ENCODE results near the gene ZRANB3.
"Not testable (repeated sequence)": the region's sequence is repeated elsewhere in the genome, so short reads cannot be mapped to it uniquely, and the experiment has no call there.

Gene ZRANB3

GRCh38 chr2:135113322-135113721, 417.7 kb downstream of the ZRANB3 start:
- no peak for FAIRE-seq

GRCh38 chr2:135105513-135106316, 425.3 kb downstream of the ZRANB3 start:
- not testable (repeated sequence) for FAIRE-seq

DNA sequence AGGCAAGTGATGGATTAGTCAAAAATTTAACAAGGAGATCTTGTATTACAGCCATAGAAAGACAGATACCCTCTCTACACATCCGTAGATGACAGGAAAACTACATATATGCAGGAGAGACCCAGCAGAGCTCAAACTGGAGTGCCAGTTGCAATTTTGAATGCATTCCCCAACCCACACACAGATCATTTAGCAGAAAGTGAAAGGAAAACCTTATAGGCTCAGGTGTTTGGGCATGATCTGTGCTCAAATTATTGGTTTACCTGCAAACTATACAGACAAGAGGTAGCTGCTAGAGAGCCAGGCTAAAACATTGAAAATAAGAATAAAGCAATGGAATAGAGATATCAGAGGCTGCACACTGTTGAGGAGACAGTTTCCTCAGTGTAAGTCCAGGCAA, 427.2 kb downstream of the ZRANB3 start:
- no peak for FAIRE-seq

DNA sequence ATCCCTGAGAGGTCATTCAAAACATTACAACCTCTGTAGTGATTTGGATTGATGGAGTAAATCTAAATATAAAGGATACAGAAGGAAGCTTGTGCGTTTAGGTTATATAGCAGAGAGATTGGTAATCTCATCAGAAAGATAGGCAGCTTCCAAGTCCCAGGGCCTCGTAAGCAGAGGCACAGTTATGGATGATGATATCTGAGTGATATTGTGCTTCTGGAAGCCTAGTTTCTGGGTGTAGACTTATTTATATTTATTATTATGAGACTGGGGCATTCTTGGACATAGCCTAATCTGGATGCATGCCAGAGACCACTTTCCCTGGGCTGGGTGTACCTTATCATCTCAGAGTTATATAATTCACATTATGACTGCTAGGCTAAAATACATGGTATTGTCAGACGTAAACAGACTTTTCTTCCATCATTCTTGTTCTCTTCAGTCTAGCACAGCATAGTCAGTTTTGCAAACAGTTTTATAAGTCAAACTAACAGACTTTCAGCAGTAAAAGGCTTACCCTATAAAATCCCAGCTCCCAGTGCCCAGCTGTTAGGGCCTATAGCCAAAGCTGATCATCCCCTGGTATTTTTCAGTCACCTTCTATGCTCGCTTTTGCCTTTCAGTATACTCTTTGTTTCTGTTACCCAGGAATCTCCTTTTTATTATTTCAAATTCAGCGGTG, 431.1 kb downstream of the ZRANB3 start:
- FAIRE-seq = no peak

DNA sequence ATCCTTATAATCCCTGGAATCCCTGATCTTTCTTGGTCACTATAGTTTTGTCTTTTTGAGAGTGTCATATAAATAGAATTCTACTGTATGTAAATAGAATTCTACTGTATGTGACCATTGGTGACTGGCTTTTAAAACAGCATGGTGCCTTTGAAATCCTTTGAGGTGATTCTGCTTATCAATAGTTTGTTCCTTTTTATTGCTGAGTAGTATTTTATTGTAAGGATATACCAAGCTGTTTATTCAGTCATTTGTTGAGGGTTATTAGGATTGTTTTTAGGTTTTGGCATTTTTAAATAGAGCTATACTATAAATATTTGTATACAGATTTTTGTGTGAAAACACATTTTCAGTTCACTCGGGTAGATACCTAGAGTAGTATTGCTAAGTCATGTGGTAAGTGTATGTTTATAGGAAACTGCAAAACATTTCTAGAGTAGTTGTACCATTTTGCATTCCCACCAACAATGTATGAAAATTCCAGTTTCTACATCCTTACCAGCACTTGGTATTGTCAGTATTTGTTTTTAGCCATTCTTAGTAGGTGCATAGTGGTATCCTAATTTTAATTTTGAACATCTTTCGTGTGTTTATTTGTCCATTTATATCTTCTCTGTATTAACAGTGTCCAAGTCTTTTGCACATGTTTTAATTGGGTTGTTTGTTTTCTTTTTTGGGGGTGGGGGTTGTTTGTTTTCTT, 433.3 kb downstream of the ZRANB3 start:
- FAIRE-seq = no peak

DNA sequence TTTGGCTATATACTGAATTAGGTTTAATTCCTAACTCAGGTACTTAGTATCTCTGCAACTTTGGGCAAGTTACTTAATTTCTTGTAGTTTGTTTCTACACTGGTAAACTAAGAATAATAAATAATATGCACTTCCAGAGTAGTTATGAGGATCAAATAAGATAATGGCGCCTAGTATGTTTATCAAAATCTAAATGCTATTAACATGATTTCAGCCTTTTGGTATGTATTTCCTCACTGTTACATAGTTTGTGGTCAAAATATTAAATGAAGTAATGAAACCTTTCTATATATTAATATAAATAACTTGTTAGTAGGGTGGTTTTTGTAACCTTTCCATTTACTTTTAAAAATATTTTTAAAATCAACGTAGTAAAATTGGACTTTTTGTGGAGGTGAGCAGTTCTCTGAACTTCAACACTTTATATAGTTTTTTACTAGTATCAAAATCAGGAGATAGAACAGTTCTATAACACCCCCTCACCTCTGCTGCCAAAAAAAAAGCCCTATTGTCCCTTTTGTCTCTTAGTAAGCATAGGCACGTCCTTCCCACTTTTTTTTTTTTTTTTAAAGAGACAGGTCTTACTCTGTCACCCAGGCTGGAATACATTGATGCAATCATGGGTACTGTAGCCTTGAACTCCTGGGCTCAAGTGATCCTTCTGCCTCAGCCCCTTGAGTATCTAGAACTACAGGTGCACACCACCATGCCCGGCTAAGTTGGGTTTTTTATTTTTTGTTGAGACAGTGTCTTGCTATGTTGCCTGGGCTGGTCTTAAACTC, 434.2 kb downstream of the ZRANB3 start:
- FAIRE-seq = no peak

GRCh38 chr2:135095591-135095990, 435.4 kb downstream of the ZRANB3 start:
- no peak for FAIRE-seq

DNA sequence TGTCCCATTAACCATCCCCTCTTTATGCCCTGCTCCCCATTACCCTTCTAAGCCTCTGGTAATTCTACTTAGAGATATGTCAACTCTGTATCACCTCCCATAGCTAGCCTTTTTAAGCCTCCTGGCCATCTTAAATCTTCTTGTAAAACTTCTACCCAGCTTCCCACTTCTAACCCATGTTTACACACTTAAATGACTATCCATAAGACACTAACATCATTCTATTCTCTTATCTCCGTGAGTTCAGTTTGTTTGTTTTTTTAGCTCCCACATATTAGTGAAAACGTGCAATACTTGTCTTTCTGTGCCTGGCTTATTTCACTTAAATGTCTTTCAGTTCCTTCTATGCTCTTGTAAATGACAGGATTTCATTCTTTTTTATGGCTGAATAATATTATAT, 436.5 kb downstream of the ZRANB3 start:
- FAIRE-seq = no peak

- no peak for FAIRE-seq
Observed at GRCh38 chr2:135093670-135094330, 437.2 kb downstream of the ZRANB3 start.

GRCh38 chr2:135093193-135093592, 437.8 kb downstream of the ZRANB3 start:
- no peak for FAIRE-seq

DNA sequence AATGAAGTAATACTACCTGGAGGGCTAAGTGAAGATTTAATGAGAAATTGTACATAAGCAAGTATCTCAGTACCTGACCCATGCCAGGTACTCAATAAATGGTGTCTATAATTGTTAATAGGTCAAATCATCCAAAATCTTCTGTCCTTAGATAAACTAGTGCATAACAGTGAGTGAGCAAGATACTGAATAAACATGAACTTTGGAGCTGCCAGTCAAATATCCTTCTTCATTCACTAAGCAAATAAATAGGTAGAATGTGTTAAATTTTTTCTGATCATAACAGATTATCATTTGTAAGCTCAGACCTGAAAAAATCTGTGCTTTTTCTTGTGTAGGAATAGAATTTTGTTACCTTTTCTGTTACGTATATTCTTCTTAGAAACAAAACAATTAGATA, 439.3 kb downstream of the ZRANB3 start:
- FAIRE-seq = no peak

DNA sequence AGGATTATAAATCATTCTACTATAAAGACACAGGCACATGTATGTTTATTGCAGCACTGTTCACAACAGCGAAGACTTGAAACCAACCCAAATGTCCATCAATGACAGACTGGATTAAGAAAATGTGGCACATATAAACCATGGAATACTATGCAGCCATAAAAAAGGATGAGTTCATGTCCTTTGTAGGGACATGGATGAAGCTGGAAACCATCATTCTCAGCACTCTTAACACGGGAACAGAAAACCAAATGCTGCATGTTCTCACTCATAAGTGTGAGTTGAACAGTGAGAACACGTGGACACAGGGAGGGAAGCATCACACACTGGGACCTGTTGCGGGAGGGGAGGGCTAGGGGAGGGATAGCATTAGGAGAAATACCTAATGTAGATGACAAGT, 441.4 kb downstream of the ZRANB3 start:
- not testable (repeated sequence) for FAIRE-seq

Measured in TTC549 (cell line).